ENCODE results near the gene GRAMD1C. TPM values are rescaled to one million over a fixed set of nuclear protein-coding genes. Genes with fewer than 3 reads are reported as not detected.

The GRAMD1C gene
- total and polyA plus RNA-seq, 9 of the 15 experiments (the other 6 are each of a cell fraction or from before 2014, with no cell fraction given) = not detected

GRCh38 chr3:113795693-113796092 lies 42.9 kb upstream of the GRAMD1C start:
- Histone ChIP-seq H3K79me2 (ENCODE audit: control insufficient read depth, insufficient read depth, low read length) (no peaks in the 10 kb centered on the region), H3K9me3 (replicated peaks; ENCODE audit: control insufficient read depth, insufficient read depth, low read depth, low read length) (no peaks in the 10 kb centered on the region), H3K27ac (ENCODE audit: extremely low read depth, low read depth, low read length) (no peak overlapping the region), H3K36me3 (ENCODE audit: control insufficient read depth, insufficient read depth, low read length) (peaks cover 64% of the 10 kb centered on the region; the same call in 2 of the 3 replicates), H3K27me3 (ENCODE audit: control insufficient read depth in 2 of 2, insufficient read depth in 2 of 2, low read length in 2 of 2) (no peaks in the 10 kb centered on the region), H4K20me1 (replicated peaks; ENCODE audit: control insufficient read depth, insufficient read depth, low read length) (no peaks in the 10 kb centered on the region), H3K9me1 (ENCODE audit: control insufficient read depth, insufficient read depth, low read length) (no peaks in the 10 kb centered on the region), H2AFZ (ENCODE audit: low read depth, low read length) (no peak overlapping the region), H3K4me1 (replicated peaks in 1 of 2; ENCODE audit: control insufficient read depth in 2 of 2, insufficient read depth in 2 of 2, low read length in 2 of 2) (no peaks in the 10 kb centered on the region), H3K4me2 (ENCODE audit: insufficient read depth, low read length) (no peak overlapping the region), H3K4me3 (no peak overlapping the region), H3K9ac (ENCODE audit: insufficient read depth in 1 of 2, low read depth in 2 of 2, low read length in 2 of 2) (no peak overlapping the region)
- ATAC-seq = no peak
- in situ Hi-C loops (cut with MboI) = no loop called here
- DNase-seq (ENCODE audit: extremely low read depth in 1 of 4, low spot score in 3 of 4) = peak in 2 of 4 experiments; percentile 7 to 10
- BruUV-seq (replicated peaks) = no TSS peak
- FAIRE-seq = no peak
- WGBS (ENCODE audit: insufficient coverage, low coverage, missing lambda C conversion rate) = 91% methylated on average over 4 of the region's 4 CpGs
- intact Hi-C loops (cut with micrococcal nuclease) = no loop called here
- CTCF ChIA-PET (ENCODE audit: low intra/inter-chr PET ratio) = no interaction called here
- POLR2A ChIA-PET = no interaction called here
- no peak for TF ChIP-seq CAMTA2 (CRISPR knock-in tag; conservative IDR thresholded peaks at IDR 0.05)
- TF ChIP-seq ARNT (IDR thresholded peaks at IDR 0.05) = no peak
- TF ChIP-seq ZNF217 (CRISPR knock-in tag; IDR thresholded peaks at IDR 0.05) = no peak
- no peak for TF ChIP-seq ZNF253 (CRISPR knock-in tag; conservative IDR thresholded peaks at IDR 0.05)
- no peak for TF ChIP-seq ADNP (tag; IDR thresholded peaks at IDR 0.05)

- H3K4me3 ChIP-seq = no peak overlapping the region
- no peak overlapping the region for H3K27ac ChIP-seq (ENCODE audit: extremely low read depth, low read depth, low read length)
- CTCF ChIA-PET (ENCODE audit: low intra/inter-chr PET ratio) = no interaction called here
- no peaks in the 10 kb centered on the region for H3K4me1 ChIP-seq (replicated peaks in 1 of 2; ENCODE audit: control insufficient read depth in 2 of 2, insufficient read depth in 2 of 2, low read length in 2 of 2)
- peaks cover 62% of the 10 kb centered on the region for H3K36me3 ChIP-seq (ENCODE audit: control insufficient read depth, insufficient read depth, low read length)
- intact Hi-C loops (cut with micrococcal nuclease) (no loop called here), in situ Hi-C loops (cut with MboI) (no loop called here)
- no peak for DNase-seq (ENCODE audit: extremely low read depth in 1 of 4, low spot score in 3 of 4)
- FAIRE-seq = no peak
- POLR2A ChIA-PET = no interaction called here
- ATAC-seq = no peak
- H3K9me3 ChIP-seq (replicated peaks; ENCODE audit: control insufficient read depth, insufficient read depth, low read depth, low read length) = no peaks in the 10 kb centered on the region
- 87% methylated on average over 3 of the region's 3 CpGs for WGBS (ENCODE audit: insufficient coverage, low coverage, missing lambda C conversion rate)
- H3K9ac ChIP-seq (ENCODE audit: insufficient read depth in 1 of 2, low read depth in 2 of 2, low read length in 2 of 2) = no peak overlapping the region
- H3K9me1 ChIP-seq (ENCODE audit: control insufficient read depth, insufficient read depth, low read length) = no peaks in the 10 kb centered on the region
- no peak overlapping the region for H2AFZ ChIP-seq (ENCODE audit: low read depth, low read length)
- no peaks in the 10 kb centered on the region for H3K27me3 ChIP-seq (ENCODE audit: control insufficient read depth in 2 of 2, insufficient read depth in 2 of 2, low read length in 2 of 2)
- no peak overlapping the region for H3K4me2 ChIP-seq (ENCODE audit: insufficient read depth, low read length)
- BruUV-seq (replicated peaks) = no TSS peak
- H3K79me2 ChIP-seq (ENCODE audit: control insufficient read depth, insufficient read depth, low read length) = no peaks in the 10 kb centered on the region
- H4K20me1 ChIP-seq (replicated peaks; ENCODE audit: control insufficient read depth, insufficient read depth, low read length) = no peaks in the 10 kb centered on the region
- TF ChIP-seq CEBPG (CRISPR knock-in tag; IDR thresholded peaks at IDR 0.05) = no peak
- no peak for TF ChIP-seq CEBPG (tag; conservative IDR thresholded peaks at IDR 0.05 in 1 of 2, IDR thresholded peaks at IDR 0.05 in 1 of 2)
- no peak for TF ChIP-seq ZFP1 (CRISPR knock-in tag; IDR thresholded peaks at IDR 0.05)
- no peak for TF ChIP-seq NRF1 (conservative IDR thresholded peaks at IDR 0.05 in 1 of 2, IDR thresholded peaks at IDR 0.05 in 1 of 2)
- no peak for TF ChIP-seq MIER1 (IDR thresholded peaks at IDR 0.05; ENCODE audit: low read depth)
- TF ChIP-seq POLR3G (IDR thresholded peaks at IDR 0.05; ENCODE audit: extremely low read depth, insufficient read length, insufficient replicate concordance) = no peak
- TF ChIP-seq BRCA1 (IDR thresholded peaks at IDR 0.05) = no peak
- TF ChIP-seq BRCA1 (CRISPR knock-in tag; IDR thresholded peaks at IDR 0.05) = no peak
- TF ChIP-seq MAFG (tag; conservative IDR thresholded peaks at IDR 0.05) = no peak
- no peak for TF ChIP-seq ZNF431 (CRISPR knock-in tag; IDR thresholded peaks at IDR 0.05)
- TF ChIP-seq SMARCE1 (IDR thresholded peaks at IDR 0.05) = no peak
- TF ChIP-seq PTBP1 (IDR thresholded peaks at IDR 0.05; ENCODE audit: low read depth, low read length) = no peak
- no peak for TF ChIP-seq ZBTB43 (CRISPR knock-in tag; IDR thresholded peaks at IDR 0.05)
- TF ChIP-seq CBFA2T3 (IDR thresholded peaks at IDR 0.05) = no peak
- TF ChIP-seq ZNF77 (CRISPR knock-in tag; IDR thresholded peaks at IDR 0.05) = no peak
Observed at GRCh38 chr3:113802795-113803455, 35.7 kb upstream of the GRAMD1C start.
